Spleen (tissue), 7 donors: ENCODE measurements around the gene FAN1.

Experiments used
- CTCF ChIP-seq, 11 experiments: fragments of 200-600 bp in 7 of 11; fragments of 450-650 bp in 4 of 11; sonication (generic) in 4 of 11; IDR thresholded peaks in 8 of 11; conservative IDR thresholded peaks in 3 of 11; 1 replicate in 7 of 11; 2 replicates in 4 of 11; pipeline versions ENCODE4 v1.4.0 to v1.8.0; 2016 to 2021; ENCODE audit warnings: antibody characterized with exemption in 11 of 11, inconsistent platforms in 4 of 11, mild to moderate bottlenecking in 1 of 11
- POLR2A ChIP-seq, 3 donors: fragments of 450-650 bp; IDR thresholded peaks; one replicate each; pipeline ENCODE4 v1.5.1; 2017; ENCODE audit warnings: antibody characterized with exemption in 3 of 3, mild to moderate bottlenecking in 1 of 3
- POLR2AphosphoS5 ChIP-seq, 3 donors: sonication (generic); formaldehyde crosslinking; IDR thresholded peaks; one replicate each; pipeline ENCODE4 v1.5.1; 2017; ENCODE audit warnings: antibody characterized with exemption in 3 of 3
- donor health status: DM: no; HTN: no; CAD: no; lungs with moderate emphysema.
- donor health status: DM: no; HTN: no; CAD: no.
- donor health status: DM: no; HTN: no; CAD: no.

GRCh38 chr15:30985081-30985531 is 81.4 kb downstream of the FAN1 start:
- TF ChIP-seq CTCF (IDR thresholded peaks at IDR 0.05 in 8 of 11, conservative IDR thresholded peaks at IDR 0.05 in 3 of 11) (no peak), POLR2A (IDR thresholded peaks at IDR 0.05) (no peak), POLR2AphosphoS5 (IDR thresholded peaks at IDR 0.05) (peak in 2 of 3 donors; percentile 11 to 26)
